ENCODE results near the gene CHP2.
"Not testable (repeated sequence)": the region's sequence is repeated elsewhere in the genome, so short reads cannot be mapped to it uniquely, and the experiment has no call there.

The CHP2 gene

GRCh38 chr16:23748630-23749029 lies 6.2 kb upstream of the CHP2 start:
- no peak for DNase-seq (ENCODE audit: low read depth)

DNA sequence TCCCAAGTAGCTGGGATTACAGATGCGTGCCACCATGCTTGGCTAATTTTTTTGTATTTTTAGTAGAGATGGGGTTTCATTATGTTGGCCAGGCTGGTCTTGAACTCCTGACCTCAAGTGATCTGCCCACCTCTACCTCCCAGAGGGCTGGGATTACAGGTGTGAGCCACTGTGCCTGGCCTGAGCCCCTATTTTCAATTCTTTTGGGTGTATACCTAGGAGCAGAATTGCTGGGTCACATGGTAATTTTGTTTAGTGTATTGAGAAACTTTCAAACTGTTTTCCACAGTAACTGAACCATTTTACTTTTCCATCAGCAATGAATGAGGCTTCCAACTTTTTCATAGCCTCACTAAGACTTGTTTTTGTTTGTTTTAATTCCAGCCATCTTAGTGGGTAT lies 3.8 kb upstream of the CHP2 start:
- DNase-seq (ENCODE audit: low read depth), result not testable (repeated sequence)

- DNase-seq (ENCODE audit: low read depth), result no peak
These were observed 775 bp upstream of the CHP2 start for GRCh38 chr16:23753908-23754593.

DNA sequence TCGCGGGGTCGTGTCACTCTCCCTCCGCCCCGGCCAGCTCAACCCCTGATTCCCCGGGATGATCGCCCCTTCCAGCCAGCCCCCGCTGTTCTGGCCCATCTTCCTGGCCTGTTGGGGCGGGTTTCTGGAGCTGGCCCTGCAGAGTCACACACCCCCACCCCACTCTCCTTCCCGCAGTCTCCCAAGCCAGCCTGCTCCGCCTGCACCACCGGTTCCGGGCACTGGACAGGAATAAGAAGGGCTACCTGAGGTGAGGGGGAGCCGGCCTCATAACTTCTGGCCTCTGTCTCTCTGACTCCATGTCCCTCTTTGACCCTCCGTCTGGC lies 621 bp downstream of the CHP2 start:
- no peak for DNase-seq (ENCODE audit: low read depth)

GRCh38 chr16:23757116-23757515 lies 2.3 kb downstream of the CHP2 start:
- DNase-seq (ENCODE audit: low read depth), result no peak

DNA sequence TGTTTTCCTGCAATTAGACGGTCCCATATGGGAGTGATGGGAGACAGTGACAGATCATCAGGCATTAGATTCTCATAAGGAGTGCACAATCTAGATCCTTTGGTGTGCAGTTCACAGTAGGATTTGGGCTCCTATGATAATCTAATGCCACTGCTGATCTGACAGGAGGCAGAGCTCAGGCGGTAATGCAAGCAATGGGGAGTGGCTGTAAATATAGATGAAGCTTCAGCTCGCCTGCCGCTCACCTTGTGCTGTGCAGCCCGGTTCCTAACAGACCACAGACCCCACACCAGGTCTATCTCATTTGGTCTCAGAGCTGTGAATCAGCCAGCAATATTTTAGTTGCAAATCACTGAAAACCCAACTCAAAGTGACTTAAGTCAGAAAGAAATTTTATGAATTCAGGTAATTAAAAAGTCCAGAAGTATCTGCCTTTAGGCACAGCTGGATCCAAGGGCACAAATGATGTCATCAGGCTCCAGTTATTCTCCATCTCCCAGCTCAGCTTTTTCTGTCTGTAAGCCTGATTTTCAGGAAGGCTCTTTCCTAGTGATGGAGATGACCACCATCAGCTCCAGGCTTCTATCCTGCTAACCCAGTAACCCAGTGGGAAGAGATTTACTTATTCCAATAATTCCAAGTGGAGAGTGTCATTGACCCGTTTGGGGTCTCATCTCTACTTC lies 3.3 kb downstream of the CHP2 start:
- DNase-seq (ENCODE audit: low read depth), result no peak

DNA sequence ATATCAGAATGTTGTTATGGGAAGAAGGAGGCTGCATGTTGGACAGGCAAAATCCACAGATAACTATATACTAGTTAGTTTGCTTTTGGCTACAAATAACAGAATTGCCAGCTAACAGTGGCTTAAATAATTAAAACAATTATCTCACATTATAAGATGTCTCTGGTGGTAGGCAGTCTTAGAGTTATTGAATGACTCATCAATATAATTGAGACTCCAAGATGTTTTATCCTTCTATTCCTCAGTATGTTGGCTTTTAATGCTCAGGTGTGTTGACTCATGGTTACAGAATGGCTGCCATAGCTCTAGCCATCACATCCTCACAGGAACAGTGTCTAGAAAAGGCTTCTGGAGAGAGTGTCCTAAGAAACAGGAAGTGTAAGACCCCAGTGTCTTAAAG lies 11.1 kb downstream of the CHP2 start:
- DNase-seq (ENCODE audit: low read depth), result no peak

DNA sequence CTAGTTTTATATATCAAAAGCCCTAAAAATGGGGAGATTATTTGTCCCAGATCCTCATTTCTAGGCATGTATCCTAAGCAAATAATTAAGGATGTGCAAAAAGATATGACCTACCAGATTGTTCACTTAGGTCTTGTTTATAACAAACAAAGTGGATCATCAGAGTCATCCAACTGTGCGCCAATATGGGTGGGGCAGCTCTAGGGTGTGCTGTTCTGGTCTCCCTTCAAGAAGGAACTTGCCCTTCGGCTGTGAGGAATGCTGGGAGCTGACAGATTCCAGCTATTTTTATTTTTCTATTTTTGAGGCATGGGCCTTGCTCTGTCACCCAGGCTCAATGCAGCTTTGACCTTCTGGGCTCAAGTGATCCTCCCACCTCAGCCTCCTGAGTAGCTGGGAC lies 13.8 kb downstream of the CHP2 start:
- no peak for DNase-seq (ENCODE audit: low read depth)

DNA sequence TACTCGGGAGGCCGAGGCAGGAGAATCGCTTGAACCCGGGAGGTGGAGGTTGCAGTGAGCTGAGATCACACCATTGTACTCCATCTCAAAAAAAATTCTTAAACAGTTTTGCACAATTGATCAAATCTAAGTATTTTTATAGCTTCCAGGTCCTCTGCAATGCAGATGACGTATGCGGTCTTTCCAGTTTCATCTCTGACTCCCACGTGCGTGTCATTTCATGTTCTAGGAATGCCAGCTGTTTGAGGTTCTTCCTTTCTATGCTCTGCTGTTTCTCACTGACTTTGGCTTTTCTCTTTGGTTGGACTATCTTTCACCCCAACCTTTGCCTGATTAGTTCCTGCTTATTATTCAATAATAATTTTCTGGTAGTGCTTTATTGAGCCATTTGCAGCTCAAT lies 16.2 kb downstream of the CHP2 start:
- DNase-seq (ENCODE audit: low read depth), result no peak

DNA sequence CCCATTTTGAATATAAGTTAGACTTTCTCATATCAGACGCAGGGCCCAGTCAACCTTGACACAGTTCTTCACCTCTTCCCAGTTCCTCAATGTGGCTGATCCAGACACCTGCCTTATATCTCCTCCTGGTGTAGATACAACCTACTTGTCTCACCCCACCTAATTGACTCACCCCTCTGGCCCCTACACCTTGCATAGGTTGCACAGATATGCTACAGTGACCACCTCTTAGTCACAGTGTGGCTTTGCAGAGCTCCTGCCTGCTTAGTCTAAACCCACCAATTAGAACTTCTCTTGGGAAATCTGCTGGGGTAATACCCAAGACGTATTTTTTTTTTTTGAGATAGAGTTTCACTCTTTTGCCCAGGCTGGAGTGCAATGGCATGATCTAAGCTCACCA lies 16.8 kb downstream of the CHP2 start:
- no peak for DNase-seq (ENCODE audit: low read depth)

DNA sequence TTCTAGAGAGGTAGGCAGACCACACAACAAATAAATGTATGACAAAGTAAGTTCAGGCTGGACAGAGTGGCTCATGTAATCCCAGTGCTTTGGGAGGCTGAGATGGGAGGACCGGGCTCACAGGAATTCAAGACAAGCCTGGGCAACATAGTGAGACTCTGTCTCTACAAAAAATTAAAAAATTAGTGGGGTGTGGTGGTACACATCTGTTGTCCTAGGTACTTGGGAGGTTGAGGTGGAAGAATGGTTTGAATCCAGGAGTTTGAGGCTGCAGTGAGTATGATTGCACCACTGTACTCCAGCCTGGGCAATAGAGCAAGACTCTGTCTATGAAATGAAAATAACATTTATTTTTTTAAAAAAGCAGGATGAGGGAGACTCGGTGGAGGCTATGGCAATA lies 18.5 kb downstream of the CHP2 start:
- no peak for DNase-seq (ENCODE audit: low read depth)

- no peak for DNase-seq (ENCODE audit: low read depth)
These were observed 26.4 kb downstream of the CHP2 start for GRCh38 chr16:23781176-23781575.

DNA sequence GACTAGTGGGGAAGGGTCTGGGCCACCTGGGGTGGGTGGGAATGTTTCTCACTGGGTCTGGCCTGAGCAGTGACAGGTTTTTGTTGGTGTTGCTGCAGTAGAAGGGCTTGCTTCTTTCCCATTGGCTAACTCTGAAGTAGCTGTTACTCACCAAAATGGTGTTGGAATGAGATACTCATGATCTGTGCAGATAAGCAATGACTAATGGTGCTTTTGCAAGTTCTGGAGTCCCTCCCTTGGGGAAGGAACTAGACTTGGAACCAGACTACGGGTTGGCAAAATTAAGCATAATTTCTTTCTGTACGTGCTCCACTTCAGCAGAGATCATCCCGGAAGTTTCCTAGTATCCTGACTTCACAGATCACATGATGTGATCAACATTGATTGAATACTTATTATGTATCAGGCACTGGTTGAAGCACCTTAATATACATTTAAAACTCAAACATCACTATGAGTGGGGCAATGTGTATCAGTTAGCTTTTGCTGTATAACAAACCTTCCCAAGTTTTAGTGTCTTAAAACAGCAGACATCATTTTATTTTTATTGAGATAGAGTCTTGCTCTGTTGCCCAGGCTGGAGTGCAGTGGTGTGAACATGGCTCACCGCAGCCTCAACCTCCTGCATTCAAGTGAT lies 30.1 kb downstream of the CHP2 start:
- no peak for DNase-seq (ENCODE audit: low read depth)

GRCh38 chr16:23785842-23786241 lies 31.0 kb downstream of the CHP2 start:
- no peak for DNase-seq (ENCODE audit: low read depth)

GRCh38 chr16:23786964-23787561 lies 32.2 kb downstream of the CHP2 start:
- no peak for DNase-seq (ENCODE audit: low read depth)

- peak; percentile 45 for DNase-seq (ENCODE audit: low read depth)
These were observed 33.9 kb downstream of the CHP2 start for GRCh38 chr16:23788685-23789084.

- DNase-seq (ENCODE audit: low read depth), result no peak
These were observed 40.6 kb downstream of the CHP2 start for GRCh38 chr16:23795378-23795777.

GRCh38 chr16:23796941-23797340 lies 42.1 kb downstream of the CHP2 start:
- DNase-seq (ENCODE audit: low read depth), result no peak

DNA sequence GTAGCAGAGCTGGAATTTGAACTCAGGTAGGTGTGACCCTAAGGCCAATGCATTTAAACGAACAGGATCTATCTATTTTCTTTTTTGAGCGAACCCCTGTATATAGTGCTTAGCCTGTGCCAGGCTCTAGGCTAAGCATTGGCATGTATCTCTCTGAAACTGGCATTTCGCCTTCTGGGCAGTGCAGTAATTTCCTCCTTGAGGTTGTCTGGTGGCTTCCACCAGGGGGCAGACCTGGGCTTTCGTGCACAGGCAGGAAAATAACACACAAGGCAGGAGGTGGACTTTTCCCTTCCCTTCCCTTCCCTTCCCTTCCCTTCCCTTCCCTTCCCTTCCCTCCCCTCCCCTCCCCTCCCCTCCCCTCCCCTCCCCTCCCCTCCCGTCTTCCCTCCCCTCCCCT lies 46.6 kb downstream of the CHP2 start:
- DNase-seq (ENCODE audit: low read depth), result peak; percentile 49

- no peak for DNase-seq (ENCODE audit: low read depth)
These were observed 48.0 kb downstream of the CHP2 start for GRCh38 chr16:23802776-23803175.

GRCh38 chr16:23803591-23804123 lies 48.8 kb downstream of the CHP2 start:
- DNase-seq (ENCODE audit: low read depth), result peak; percentile 27

- DNase-seq (ENCODE audit: low read depth), result no peak
These were observed 52.2 kb downstream of the CHP2 start for GRCh38 chr16:23807028-23807427.

Data from CMK (cell line).